ENCODE results near the gene CCDC154.

CCDC154 gene

GRCh38 chr16:1398351-1398750 is 46.0 kb downstream of the CCDC154 start:
- Histone ChIP-seq H3K27ac (ENCODE audit: extremely low read depth, low read depth, low read length) (no peak overlapping the region), H3K4me3 (ENCODE audit: low read depth, low read length) (no peak overlapping the region), H3K36me3 (ENCODE audit: control insufficient read depth in 2 of 2, insufficient read depth in 1 of 2, low read length in 2 of 2) (peaks cover 0 to 48% of the 10 kb centered on the region in 2 experiments; a peak in 2 of 3 replicates), H3K4me1 (ENCODE audit: control insufficient read depth, insufficient read depth, low read length) (no peaks in the 10 kb centered on the region), H3K9me3 (ENCODE audit: control insufficient read depth, insufficient read depth, low read depth, low read length) (no peaks in the 10 kb centered on the region)
- no peak for TF ChIP-seq ZNF580 (tag by site-specific recombination; IDR thresholded peaks at IDR 0.05)
- no peak for TF ChIP-seq ZNF610 (tag by site-specific recombination; IDR thresholded peaks at IDR 0.05; ENCODE audit: borderline replicate concordance)
- TF ChIP-seq ZBTB7A (tag by site-specific recombination; IDR thresholded peaks at IDR 0.05; ENCODE audit: low read depth): no peak
- peak; percentile 91 for TF ChIP-seq ZNF707 (tag by site-specific recombination; IDR thresholded peaks at IDR 0.05)
- TF ChIP-seq KLF16 (tag by site-specific recombination; IDR thresholded peaks at IDR 0.05): no peak
- no peak for TF ChIP-seq ZNF223 (tag by site-specific recombination; IDR thresholded peaks at IDR 0.05)
- TF ChIP-seq RBAK (tag by site-specific recombination; IDR thresholded peaks at IDR 0.05): no peak
- ChIA-PET CTCF (no interaction called here), POLR2A (no interaction called here)

DNA sequence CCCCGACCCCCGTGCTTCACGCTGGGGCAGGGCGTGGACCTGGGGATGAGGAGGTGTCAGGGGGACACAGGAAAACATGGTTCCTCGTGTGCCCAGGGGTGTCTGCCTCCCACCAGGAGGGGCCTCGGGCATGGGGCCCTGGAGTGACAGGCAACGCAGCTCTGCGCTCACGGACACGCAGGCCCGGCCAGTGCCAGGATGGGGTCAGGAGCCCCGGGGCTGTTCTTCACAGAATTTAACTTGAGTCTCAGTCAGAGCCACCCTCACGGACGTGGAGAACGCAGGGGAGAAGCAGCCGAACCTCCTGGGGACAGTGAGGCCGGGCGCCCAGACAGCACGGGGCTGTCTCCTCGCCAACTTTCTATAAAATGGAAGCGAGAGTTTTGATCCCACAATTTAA is 46.6 kb downstream of the CCDC154 start:
- Histone ChIP-seq H3K9me3 (ENCODE audit: control insufficient read depth, insufficient read depth, low read depth, low read length) (no peaks in the 10 kb centered on the region), H3K4me1 (ENCODE audit: control insufficient read depth, insufficient read depth, low read length) (no peaks in the 10 kb centered on the region), H3K4me3 (ENCODE audit: low read depth, low read length) (no peak overlapping the region), H3K27ac (ENCODE audit: extremely low read depth, low read depth, low read length) (no peak overlapping the region), H3K36me3 (ENCODE audit: control insufficient read depth in 2 of 2, insufficient read depth in 1 of 2, low read length in 2 of 2) (peaks cover 0 to 47% of the 10 kb centered on the region in 2 experiments; a peak in 2 of 3 replicates)
- ChIA-PET CTCF (no interaction called here), POLR2A (no interaction called here)
- no peak for TF ChIP-seq ZNF184 (tag by site-specific recombination; IDR thresholded peaks at IDR 0.05)
- TF ChIP-seq ZNF768 (tag by site-specific recombination; IDR thresholded peaks at IDR 0.05): no peak
- TF ChIP-seq ZNF660 (tag by site-specific recombination; IDR thresholded peaks at IDR 0.05): no peak
- TF ChIP-seq ZNF521 (tag by site-specific recombination; IDR thresholded peaks at IDR 0.05): no peak
- no peak for TF ChIP-seq ZNF707 (tag by site-specific recombination; IDR thresholded peaks at IDR 0.05)
- TF ChIP-seq WT1 (tag by site-specific recombination; IDR thresholded peaks at IDR 0.05): no peak
- TF ChIP-seq ZSCAN16 (tag by site-specific recombination; IDR thresholded peaks at IDR 0.05): no peak
- TF ChIP-seq, protein P1, sequence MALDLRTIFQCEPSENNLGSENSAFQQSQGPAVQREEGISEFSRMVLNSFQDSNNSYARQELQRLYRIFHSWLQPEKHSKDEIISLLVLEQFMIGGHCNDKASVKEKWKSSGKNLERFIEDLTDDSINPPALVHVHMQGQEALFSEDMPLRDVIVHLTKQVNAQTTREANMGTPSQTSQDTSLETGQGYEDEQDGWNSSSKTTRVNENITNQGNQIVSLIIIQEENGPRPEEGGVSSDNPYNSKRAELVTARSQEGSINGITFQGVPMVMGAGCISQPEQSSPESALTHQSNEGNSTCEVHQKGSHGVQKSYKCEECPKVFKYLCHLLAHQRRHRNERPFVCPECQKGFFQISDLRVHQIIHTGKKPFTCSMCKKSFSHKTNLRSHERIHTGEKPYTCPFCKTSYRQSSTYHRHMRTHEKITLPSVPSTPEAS (tag by site-specific recombination; IDR thresholded peaks at IDR 0.05): no peak

- H3K4me3 ChIP-seq (ENCODE audit: low read depth, low read length): no peak overlapping the region
- CTCF ChIA-PET: interaction anchor here (0.6 to 1.0 kb wide), 2 partner anchors 15 to 17 kb away, joined by 3 read pairs; no protein-coding TSS in a partner anchor
- no peaks in the 10 kb centered on the region for H3K4me1 ChIP-seq (ENCODE audit: control insufficient read depth, insufficient read depth, low read length)
- TF ChIP-seq REST (tag by site-specific recombination; IDR thresholded peaks at IDR 0.05) (no peak), ZNF391 (tag by site-specific recombination; IDR thresholded peaks at IDR 0.05; ENCODE audit: borderline replicate concordance, low read depth) (no peak), ZNF624 (tag by site-specific recombination; IDR thresholded peaks at IDR 0.05) (no peak), RBAK (tag by site-specific recombination; IDR thresholded peaks at IDR 0.05) (no peak), ZNF747 (tag by site-specific recombination; IDR thresholded peaks at IDR 0.05) (no peak), ZNF521 (tag by site-specific recombination; IDR thresholded peaks at IDR 0.05) (no peak), SALL2 (tag by site-specific recombination; IDR thresholded peaks at IDR 0.05; ENCODE audit: borderline replicate concordance) (no peak), FEZF1 (tag by site-specific recombination; IDR thresholded peaks at IDR 0.05) (no peak), ZNF677 (tag by site-specific recombination; IDR thresholded peaks at IDR 0.05) (no peak)
- TF ChIP-seq, protein P2, sequence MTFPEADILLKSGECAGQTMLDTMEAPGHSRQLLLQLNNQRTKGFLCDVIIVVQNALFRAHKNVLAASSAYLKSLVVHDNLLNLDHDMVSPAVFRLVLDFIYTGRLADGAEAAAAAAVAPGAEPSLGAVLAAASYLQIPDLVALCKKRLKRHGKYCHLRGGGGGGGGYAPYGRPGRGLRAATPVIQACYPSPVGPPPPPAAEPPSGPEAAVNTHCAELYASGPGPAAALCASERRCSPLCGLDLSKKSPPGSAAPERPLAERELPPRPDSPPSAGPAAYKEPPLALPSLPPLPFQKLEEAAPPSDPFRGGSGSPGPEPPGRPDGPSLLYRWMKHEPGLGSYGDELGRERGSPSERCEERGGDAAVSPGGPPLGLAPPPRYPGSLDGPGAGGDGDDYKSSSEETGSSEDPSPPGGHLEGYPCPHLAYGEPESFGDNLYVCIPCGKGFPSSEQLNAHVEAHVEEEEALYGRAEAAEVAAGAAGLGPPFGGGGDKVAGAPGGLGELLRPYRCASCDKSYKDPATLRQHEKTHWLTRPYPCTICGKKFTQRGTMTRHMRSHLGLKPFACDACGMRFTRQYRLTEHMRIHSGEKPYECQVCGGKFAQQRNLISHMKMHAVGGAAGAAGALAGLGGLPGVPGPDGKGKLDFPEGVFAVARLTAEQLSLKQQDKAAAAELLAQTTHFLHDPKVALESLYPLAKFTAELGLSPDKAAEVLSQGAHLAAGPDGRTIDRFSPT (tag by site-specific recombination; IDR thresholded peaks at IDR 0.05): no peak
- POLR2A ChIA-PET: interaction anchor here (0.6 to 0.7 kb wide), 2 partner anchors 24 to 33 kb away, joined by 3 to 6 read pairs; no protein-coding TSS in a partner anchor
- no peak overlapping the region for H3K27ac ChIP-seq (ENCODE audit: extremely low read depth, low read depth, low read length)
- peaks cover 0 to 44% of the 10 kb centered on the region in 2 experiments; a peak in 2 of 3 replicates for H3K36me3 ChIP-seq (ENCODE audit: control insufficient read depth in 2 of 2, insufficient read depth in 1 of 2, low read length in 2 of 2)
- H3K9me3 ChIP-seq (ENCODE audit: control insufficient read depth, insufficient read depth, low read depth, low read length): no peaks in the 10 kb centered on the region
Measured at GRCh38 chr16:1395444-1396031, 48.8 kb downstream of the CCDC154 start.

All from HEK293 (cell line).